Measurements from ENCODE around the gene TPO.

- TF ChIP-seq POLR2A (IDR thresholded peaks at IDR 0.05): no peak
- TF ChIP-seq CTCF (IDR thresholded peaks at IDR 0.05): no peak
These were observed 43.4 kb upstream of the TPO start for GRCh38 chr2:1369905-1370304.

All from Peyer's patch (tissue), 4 donors.